Subcutaneous adipose tissue (tissue), 4 donors: ENCODE data around the gene ZNF213. TPM values are rescaled to one million over a fixed set of nuclear protein-coding genes. Genes with fewer than 3 reads are reported as not detected.

Experiments used
- CTCF ChIP-seq: fragments of 450-650 bp; IDR thresholded peaks from one replicate; pipeline ENCODE4 v1.5.1; 2016; ENCODE audit warnings: low read depth, mild to moderate bottlenecking, control low read depth, antibody characterized with exemption, moderate library complexity
- total RNA-seq, 4 donors: library from RNA; depleted of rRNA; stranded (reverse); fragments of >200 nt; gene quantifications; one replicate each; pipeline ENCODE4 v1.1.0, GENCODE V29; 2016

ZNF213 gene
- total RNA-seq, 4 donors from 2014 or later, result 1.1 to 13.4 (median 5.0) TPM

DNA sequence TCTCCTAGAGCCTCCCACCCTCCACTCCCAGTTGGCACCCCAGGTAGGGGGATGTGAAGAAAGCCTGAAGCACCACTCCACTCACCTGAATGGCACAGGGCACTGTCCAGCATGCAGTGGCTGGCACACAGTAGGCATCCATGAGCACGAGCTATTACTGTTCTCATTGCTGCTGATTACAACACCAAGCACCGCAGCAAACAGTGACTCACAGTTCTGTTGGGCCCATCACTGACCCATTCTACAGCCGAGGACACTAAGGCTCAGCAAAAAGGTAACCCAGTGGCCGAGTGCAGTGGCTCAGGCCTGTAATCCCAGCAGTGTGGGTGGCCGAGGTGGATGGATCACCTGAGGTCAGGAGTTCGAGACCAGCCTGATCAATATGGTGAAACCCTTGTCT is 38.5 kb upstream of the ZNF213 start:
- no peak for TF ChIP-seq CTCF

GRCh38 chr16:3097266-3097665 is 37.6 kb upstream of the ZNF213 start:
- no peak for TF ChIP-seq CTCF

- no peak for TF ChIP-seq CTCF
Observed at GRCh38 chr16:3098459-3099394, 36.1 kb upstream of the ZNF213 start, which contains the start of gene ZSCAN10. Gene ZSCAN10, minus strand, starts transcription at chr16:3099294. Its CDS starts 6,357 bp downstream, at chr16:3092937.

DNA sequence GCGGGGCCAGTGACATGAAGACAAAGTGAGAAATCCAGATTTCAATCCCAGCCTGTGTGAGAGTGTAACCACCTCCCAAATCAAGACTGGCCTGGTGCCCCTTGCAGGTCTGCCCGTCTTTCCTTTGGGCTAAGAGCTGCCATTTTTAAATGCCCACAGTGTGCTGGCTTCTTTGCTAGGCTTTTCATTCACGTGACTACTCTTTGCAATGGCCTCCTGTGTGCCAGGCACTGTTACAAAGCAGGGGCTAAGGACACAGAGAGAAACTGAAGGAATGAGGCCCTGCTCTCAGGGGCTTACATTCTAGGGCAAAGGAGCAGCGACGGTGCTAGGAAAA is 35.5 kb upstream of the ZNF213 start:
- TF ChIP-seq CTCF, result no peak

- no peak for TF ChIP-seq CTCF
Observed at GRCh38 chr16:3099732-3100499, 34.9 kb upstream of the ZNF213 start.

GRCh38 chr16:3101018-3101840 is 33.6 kb upstream of the ZNF213 start:
- no peak for TF ChIP-seq CTCF
